ENCODE measurements around the gene ISYNA1.

ISYNA1 gene

DNA sequence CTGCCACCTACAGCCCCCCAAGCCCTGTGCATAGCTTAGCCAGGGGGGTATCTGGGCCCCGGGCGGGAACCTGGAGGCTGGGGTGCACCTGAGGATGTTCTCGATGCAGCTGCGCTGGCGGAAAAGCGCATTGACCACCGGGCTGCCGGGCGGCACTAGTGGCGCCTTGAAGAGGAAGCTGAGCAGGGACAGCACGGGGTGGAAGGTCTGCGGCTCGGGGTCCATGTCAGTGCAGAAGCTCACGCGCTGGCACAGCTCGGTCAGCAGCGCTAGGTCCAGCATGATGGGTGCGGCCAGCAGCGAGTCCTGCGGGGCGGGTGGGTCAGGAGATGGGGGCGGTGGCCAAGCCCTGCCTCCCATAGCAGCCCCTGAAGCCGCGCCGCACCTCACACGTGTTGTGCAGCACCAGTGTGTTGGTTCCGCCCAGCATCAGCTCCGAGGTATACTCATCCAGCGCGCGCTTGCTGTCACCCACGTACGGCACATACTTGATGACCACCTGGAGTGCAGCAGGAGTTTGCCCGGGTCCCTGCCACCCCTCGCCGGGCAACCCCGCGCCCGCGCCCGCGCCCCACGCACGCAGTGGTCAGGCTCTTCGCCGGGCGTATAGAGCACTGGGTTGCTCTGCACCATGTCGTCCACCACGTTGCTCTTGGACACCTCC is 2.6 kb downstream of the ISYNA1 start:
- no peak for DNase-seq (ENCODE audit: extremely low read depth, low read depth)
- H3K4me3 ChIP-seq (replicated peaks; ENCODE audit: low read depth, low read length) = no peak overlapping the region
- TF ChIP-seq, protein P1, sequence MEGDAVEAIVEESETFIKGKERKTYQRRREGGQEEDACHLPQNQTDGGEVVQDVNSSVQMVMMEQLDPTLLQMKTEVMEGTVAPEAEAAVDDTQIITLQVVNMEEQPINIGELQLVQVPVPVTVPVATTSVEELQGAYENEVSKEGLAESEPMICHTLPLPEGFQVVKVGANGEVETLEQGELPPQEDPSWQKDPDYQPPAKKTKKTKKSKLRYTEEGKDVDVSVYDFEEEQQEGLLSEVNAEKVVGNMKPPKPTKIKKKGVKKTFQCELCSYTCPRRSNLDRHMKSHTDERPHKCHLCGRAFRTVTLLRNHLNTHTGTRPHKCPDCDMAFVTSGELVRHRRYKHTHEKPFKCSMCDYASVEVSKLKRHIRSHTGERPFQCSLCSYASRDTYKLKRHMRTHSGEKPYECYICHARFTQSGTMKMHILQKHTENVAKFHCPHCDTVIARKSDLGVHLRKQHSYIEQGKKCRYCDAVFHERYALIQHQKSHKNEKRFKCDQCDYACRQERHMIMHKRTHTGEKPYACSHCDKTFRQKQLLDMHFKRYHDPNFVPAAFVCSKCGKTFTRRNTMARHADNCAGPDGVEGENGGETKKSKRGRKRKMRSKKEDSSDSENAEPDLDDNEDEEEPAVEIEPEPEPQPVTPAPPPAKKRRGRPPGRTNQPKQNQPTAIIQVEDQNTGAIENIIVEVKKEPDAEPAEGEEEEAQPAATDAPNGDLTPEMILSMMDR (IDR thresholded peaks at IDR 0.05; ENCODE audit: low read depth, low read length, missing control alignments) = no peak

DNA sequence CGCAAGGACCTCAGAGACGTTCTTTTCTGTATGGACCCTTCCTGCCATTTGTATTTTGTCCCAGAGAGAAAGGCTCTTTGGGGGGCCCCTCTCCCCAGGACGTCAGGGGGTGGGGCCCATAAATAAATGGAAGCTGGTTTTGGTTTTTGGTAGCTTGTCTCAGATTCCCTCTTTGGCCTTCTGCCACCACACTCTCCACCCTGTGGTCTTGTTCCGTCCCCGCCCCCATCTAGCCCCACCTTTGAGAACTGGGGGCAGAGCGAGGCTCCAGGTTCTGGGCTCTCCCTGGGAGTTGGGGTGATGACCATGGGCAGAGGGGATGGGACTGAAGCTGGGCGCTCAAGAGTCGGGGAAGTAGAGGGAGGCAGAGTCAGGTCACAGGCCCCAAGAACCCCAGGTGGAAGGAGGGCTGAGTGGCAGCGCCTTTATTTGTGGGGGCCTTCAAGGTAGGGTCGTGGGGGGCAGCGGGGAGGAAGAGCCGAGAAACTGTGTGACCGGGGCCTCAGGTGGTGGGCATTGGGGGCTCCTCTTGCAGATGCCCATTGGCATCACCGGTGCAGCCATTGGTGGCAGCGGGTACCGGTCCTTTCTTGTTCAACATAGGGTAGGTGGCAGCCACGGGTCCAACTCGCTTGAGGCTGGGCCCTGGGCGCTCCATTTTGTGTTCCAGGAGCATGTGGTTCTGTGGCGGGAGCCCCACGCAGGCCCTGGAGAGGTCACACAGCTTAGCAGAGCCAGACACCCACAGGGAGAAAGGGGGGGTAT is 3.3 kb downstream of the ISYNA1 start:
- TF ChIP-seq, protein P1 (IDR thresholded peaks at IDR 0.05; ENCODE audit: low read depth, low read length, missing control alignments) = no peak
- DNase-seq (ENCODE audit: extremely low read depth, low read depth) = no peak
- H3K4me3 ChIP-seq (replicated peaks; ENCODE audit: low read depth, low read length) = no peak overlapping the region

DNA sequence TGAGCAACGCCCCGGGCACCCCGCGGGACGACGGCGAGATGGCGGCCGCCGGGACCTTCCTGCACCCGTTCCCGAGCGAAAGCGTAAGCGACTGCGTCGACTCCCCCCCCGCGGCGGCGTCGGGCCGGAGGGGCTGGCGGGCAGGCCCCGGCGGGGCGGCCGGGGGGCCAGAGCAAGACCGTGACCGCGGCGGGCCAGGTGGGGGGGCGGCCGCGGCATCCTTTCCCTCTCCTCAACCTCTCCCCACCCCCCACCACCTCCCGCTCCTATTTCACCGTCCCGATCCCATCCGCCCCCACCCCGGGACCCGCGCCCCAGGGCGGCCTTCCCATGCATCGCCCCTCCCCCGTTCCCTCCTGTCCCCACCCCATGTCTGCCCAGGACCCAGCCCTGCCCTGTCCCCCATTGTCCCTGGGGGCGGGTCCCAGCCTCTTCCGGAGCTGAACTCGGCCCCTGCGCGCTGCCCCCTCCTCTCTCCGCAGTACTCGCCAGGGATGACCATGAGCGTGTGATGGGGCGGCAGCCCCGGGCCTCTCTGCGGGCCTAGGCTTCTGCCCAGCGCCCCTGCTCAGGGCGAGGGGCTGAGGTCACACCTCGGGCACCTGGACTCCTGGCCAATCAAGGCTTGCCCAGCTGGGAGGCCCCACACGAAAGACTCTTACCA is 4.1 kb downstream of the ISYNA1 start:
- TF ChIP-seq, protein P1 (IDR thresholded peaks at IDR 0.05; ENCODE audit: low read depth, low read length, missing control alignments) = no peak
- DNase-seq (ENCODE audit: extremely low read depth, low read depth) = no peak

DNA sequence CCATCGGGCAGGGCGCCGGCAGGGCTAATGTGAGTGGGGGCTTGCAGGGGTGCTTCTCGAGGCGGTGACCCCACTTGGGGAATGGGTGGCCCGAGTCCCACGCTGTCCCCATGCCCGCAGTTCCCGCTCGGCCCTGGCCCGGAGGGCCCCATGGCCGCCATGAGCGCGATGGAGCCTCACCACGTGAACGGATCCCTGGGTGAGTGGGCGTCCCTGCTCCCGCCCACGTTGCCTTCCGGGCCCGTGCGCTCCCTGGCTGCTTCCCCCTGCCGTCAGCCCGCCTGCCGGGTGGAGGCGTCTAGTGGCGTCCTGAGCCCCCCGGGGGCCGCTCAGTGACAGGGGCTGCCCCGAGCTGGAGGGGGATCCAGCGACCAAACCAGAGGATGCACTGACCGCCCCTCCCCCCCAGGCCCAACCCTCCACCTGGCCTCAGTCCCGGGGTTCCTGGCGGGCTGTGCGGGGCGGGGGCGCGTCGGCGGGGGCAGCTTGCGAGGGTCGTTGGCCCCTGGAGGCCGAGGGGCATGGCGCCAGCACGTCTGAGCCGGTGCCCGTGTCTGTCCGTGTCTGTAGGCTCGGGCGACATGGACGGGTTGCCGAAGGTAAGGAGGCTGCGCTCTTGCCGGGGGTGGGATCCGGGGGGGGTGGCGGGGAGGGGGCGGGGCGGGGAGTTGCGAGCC is 4.8 kb downstream of the ISYNA1 start:
- no peak for DNase-seq (ENCODE audit: extremely low read depth, low read depth)
- TF ChIP-seq, protein P1 (IDR thresholded peaks at IDR 0.05; ENCODE audit: low read depth, low read length, missing control alignments) = no peak
- no peak overlapping the region for H3K4me3 ChIP-seq (replicated peaks; ENCODE audit: low read depth, low read length)

More for the DNA sequence above, 4.1 kb downstream of the ISYNA1 start:
- H3K4me3 ChIP-seq (replicated peaks; ENCODE audit: low read depth, low read length) = no peak overlapping the region

DNA sequence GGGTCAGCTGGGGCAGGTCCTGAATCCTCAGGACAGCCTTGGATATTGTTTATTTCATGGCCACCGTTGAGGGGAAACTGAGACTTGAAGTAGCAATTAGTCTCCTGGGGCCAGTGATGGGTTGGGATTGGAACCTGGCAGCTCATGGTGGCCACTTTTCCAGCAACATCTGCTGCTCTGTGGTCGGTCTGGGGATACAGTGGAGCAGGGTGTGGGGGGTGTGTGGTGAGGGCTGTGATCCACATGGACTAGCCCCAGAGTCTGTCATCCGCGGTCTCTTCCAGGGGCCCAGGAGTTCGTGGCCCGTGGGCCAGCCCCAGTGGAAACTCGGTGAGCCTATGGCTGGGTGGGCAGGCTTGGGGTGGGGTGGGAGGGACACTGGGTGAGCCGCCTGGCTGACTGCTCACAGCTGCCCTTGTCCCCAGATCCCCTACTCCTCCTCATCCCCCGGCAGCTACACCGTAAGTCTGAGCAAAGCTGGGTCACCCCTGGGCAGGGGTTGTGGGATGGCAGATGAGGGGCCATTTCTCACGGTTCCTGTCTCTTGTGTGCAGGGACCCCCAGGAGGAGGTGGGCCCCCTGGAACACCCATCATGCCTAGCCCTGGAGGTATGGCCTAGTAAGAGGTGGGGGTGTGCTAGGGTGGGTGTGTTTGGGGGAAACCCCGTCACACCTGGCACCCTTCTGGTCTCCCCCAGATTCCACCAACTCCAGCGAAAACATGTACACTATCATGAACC is 5.5 kb downstream of the ISYNA1 start:
- no peak for DNase-seq (ENCODE audit: extremely low read depth, low read depth)
- TF ChIP-seq, protein P1 (IDR thresholded peaks at IDR 0.05; ENCODE audit: low read depth, low read length, missing control alignments) = no peak
- no peak overlapping the region for H3K4me3 ChIP-seq (replicated peaks; ENCODE audit: low read depth, low read length)

All from HFF-Myc (cell line).